HCT116 (cell line): ENCODE results near the gene BLTP3A. TPM values are rescaled to one million over a fixed set of nuclear protein-coding genes. Genes with fewer than 3 reads are reported as not detected.

Source experiments
- ATAC-seq: fragments of 200-7000 bp; cut with Tn5 transposase; 2 replicates; pipeline ENCODE4 v1.9.1; 2020; ENCODE audit warnings: mild to moderate bottlenecking, moderate library complexity
- BruUV-seq: library from RNA; stranded (reverse); fragments of 400-500 nt; replicated peaks from 2 replicates; lab custom pipeline; 2021; lab: Mats Ljungman, UMichigan
- CTCF ChIA-PET: fragments of 300-600 bp; sonication (Branson Sonifier 250); formaldehyde crosslinking; loops from one replicate; lab custom pipeline; 2021; ENCODE audit warnings: antibody characterized with exemption; lab: Charles Lee
- POLR2A ChIA-PET: fragments of 300-600, 350-600 bp; sonication (Branson Sonifier 250); formaldehyde crosslinking; loops from one replicate; lab custom pipeline; 2021; ENCODE audit warnings: antibody characterized with exemption; lab: Charles Lee
- RAD21 ChIA-PET, 2 experiments: fragments of 300-600 bp; sonication (Branson Sonifier 250); formaldehyde crosslinking; loops; one replicate each; lab custom pipeline; 2023; ENCODE audit warnings: low total read pairs in 2 of 2; ENCODE audit not compliant: uncharacterized antibody in 2 of 2, unreplicated experiment in 2 of 2, low non-redundant PET in 1 of 2; lab: Charles Lee
- DNase-seq: peaks from one replicate; pipeline ENCODE4 v3.0.0-alpha.2; 2010; ENCODE audit warnings: low read depth, low spot score
- H2AFZ ChIP-seq: fragments of 200-600 bp; shearing (Covaris generic), sonication (generic); 2 replicates; pipeline ENCODE4 v1.6.1; 2017; ENCODE audit warnings: low read depth, mixed run types, mixed read lengths, antibody characterized with exemption, low read length; ENCODE audit not compliant: poor library complexity, severe bottlenecking
- H3K27ac ChIP-seq: 2 replicates; pipeline ENCODE4 v1.5.1; 2012; ENCODE audit warnings: low read depth, low read length
- H3K27me3 ChIP-seq: fragments of 200-600 bp; sonication (generic); 2 replicates; pipeline ENCODE4 v1.6.1; 2016; ENCODE audit warnings: mixed run types, low read length, mixed read lengths; ENCODE audit not compliant: insufficient read depth
- H3K36me3 ChIP-seq, 2 experiments: fragments of 200-500 bp in 1 of 2; fragments of 200-600 bp in 1 of 2; sonication (Bioruptor generic) in 1 of 2; sonication (generic) in 1 of 2; 2 replicates each; pipeline versions ENCODE4 v1.5.1 to v1.6.1; 2014 to 2016; ENCODE audit warnings: low read length in 2 of 2, inconsistent platforms in 1 of 2, mixed read lengths in 1 of 2, mixed run types in 1 of 2; ENCODE audit not compliant: insufficient read depth in 2 of 2, control insufficient read depth in 1 of 2
- H3K4me1 ChIP-seq, 2 experiments: fragments of 200-600 bp in 1 of 2; sonication (generic) in 1 of 2; 2 replicates each; pipeline versions ENCODE4 v1.5.1 to v1.6.1; 2012 to 2017; ENCODE audit warnings: low read length in 2 of 2, inconsistent platforms in 1 of 2, mild to moderate bottlenecking in 1 of 2, mixed read lengths in 1 of 2, mixed run types in 1 of 2, moderate library complexity in 1 of 2; ENCODE audit not compliant: insufficient read depth in 2 of 2, control insufficient read depth in 1 of 2
- H3K4me2 ChIP-seq: fragments of 200-600 bp; sonication (generic); 2 replicates; pipeline ENCODE4 v1.6.1; 2017; ENCODE audit warnings: mixed run types, low read length, mixed read lengths
- H3K4me3 ChIP-seq, 2 experiments: fragments of 200-600 bp in 1 of 2; sonication (generic) in 1 of 2; replicated peaks in 1 of 2; 2 replicates each; pipeline ENCODE4 v1.5.1; 2011 to 2016; ENCODE audit warnings: low read length in 2 of 2, control low read depth in 1 of 2, low read depth in 1 of 2, mild to moderate bottlenecking in 1 of 2, mixed read lengths in 1 of 2, mixed run types in 1 of 2
- H3K79me2 ChIP-seq: fragments of 200-600 bp; sonication (generic); 2 replicates; pipeline ENCODE4 v1.6.1; 2017; ENCODE audit warnings: mild to moderate bottlenecking, mixed run types, low read length, moderate library complexity, mixed read lengths; ENCODE audit not compliant: insufficient read depth
- H3K9ac ChIP-seq: fragments of 200-600 bp; sonication (generic); 2 replicates; pipeline ENCODE4 v1.6.1; 2016; ENCODE audit warnings: low read length, mixed read lengths
- H3K9me2 ChIP-seq: fragments of 200-600 bp; sonication (generic), shearing (Covaris generic); 2 replicates; pipeline ENCODE4 v1.6.1; 2017; ENCODE audit warnings: mixed run types, mild to moderate bottlenecking, moderate library complexity; ENCODE audit not compliant: insufficient read depth
- H3K9me3 ChIP-seq, 2 experiments: fragments of 200-500 bp in 1 of 2; fragments of 200-600 bp in 1 of 2; sonication (Bioruptor generic) in 1 of 2; sonication (generic) in 1 of 2; 2 replicates each; pipeline ENCODE4 v1.6.1; 2014 to 2017; ENCODE audit warnings: low read length in 2 of 2, mixed read lengths in 2 of 2, inconsistent platforms in 1 of 2, low read depth in 1 of 2, mild to moderate bottlenecking in 1 of 2, mixed run types in 1 of 2, moderate library complexity in 1 of 2; ENCODE audit not compliant: control insufficient read depth in 1 of 2, insufficient read depth in 1 of 2
- H4K20me1 ChIP-seq: fragments of 200-600 bp; sonication (generic), shearing (Covaris generic); 2 replicates; pipeline ENCODE4 v1.6.1; 2017; ENCODE audit warnings: mixed run types, mild to moderate bottlenecking, moderate library complexity; ENCODE audit not compliant: insufficient read depth
- CBX3 ChIP-seq: IDR thresholded peaks from 2 replicates; pipeline ENCODE4 v1.6.1; 2012; ENCODE audit warnings: low read depth
- POLR2A ChIP-seq: IDR thresholded peaks from 2 replicates; pipeline ENCODE4 v1.7.0; 2011; ENCODE audit warnings: borderline replicate concordance; ENCODE audit not compliant: insufficient read depth, insufficient read length; ENCODE audit errors: extremely low read depth
- POLR2AphosphoS5 ChIP-seq: IDR thresholded peaks from 2 replicates; pipeline ENCODE4 v1.6.1; 2011; ENCODE audit warnings: mild to moderate bottlenecking, low read depth, low read length, moderate library complexity
- SRF ChIP-seq: IDR thresholded peaks from 2 replicates; pipeline ENCODE4 v1.6.1; 2012; ENCODE audit warnings: low read depth
- intact Hi-C: fragments of 100-400 bp; cut with micrococcal nuclease; formaldehyde crosslinking; loops from 2 replicates; pipeline ENCODE4 v1.10.0; 2022
- total RNA-seq: library from RNA; stranded (reverse); gene quantifications from one replicate; pipeline ENCODE4 v1.2.1, GENCODE V29; 2021; ENCODE audit not compliant: unreplicated experiment
- TF ChIP-seq, protein P1 (sequence below): IDR thresholded peaks from 2 replicates; pipeline ENCODE4 v1.6.1; 2012; ENCODE audit warnings: low read depth
- TF ChIP-seq, protein P2 (sequence below): IDR thresholded peaks from 2 replicates; pipeline ENCODE4 v1.6.1; 2012
- TF ChIP-seq, protein P3 (sequence below): IDR thresholded peaks from 2 replicates; pipeline ENCODE4 v1.6.1; 2011; ENCODE audit warnings: mild to moderate bottlenecking, low read length, moderate library complexity; ENCODE audit not compliant: insufficient replicate concordance; ENCODE audit errors: extremely low read depth
- TF ChIP-seq, protein P4 (sequence below), 3 experiments: fragments of 200-600 bp in 1 of 3; sonication (generic) in 1 of 3; IDR thresholded peaks in 2 of 3; conservative IDR thresholded peaks in 1 of 3; 2 replicates each; pipeline ENCODE4 v1.5.1; 2012 to 2017; ENCODE audit warnings: low read depth in 2 of 3, low read length in 2 of 3, antibody characterized with exemption in 1 of 3, borderline replicate concordance in 1 of 3, control low read depth in 1 of 3, mild to moderate bottlenecking in 1 of 3, mixed read lengths in 1 of 3, mixed run types in 1 of 3, moderate library complexity in 1 of 3; ENCODE audit not compliant: insufficient read depth in 1 of 3

The BLTP3A gene
- total RNA-seq, 1 experiment from 2014 or later, result 21.5 TPM

DNA sequence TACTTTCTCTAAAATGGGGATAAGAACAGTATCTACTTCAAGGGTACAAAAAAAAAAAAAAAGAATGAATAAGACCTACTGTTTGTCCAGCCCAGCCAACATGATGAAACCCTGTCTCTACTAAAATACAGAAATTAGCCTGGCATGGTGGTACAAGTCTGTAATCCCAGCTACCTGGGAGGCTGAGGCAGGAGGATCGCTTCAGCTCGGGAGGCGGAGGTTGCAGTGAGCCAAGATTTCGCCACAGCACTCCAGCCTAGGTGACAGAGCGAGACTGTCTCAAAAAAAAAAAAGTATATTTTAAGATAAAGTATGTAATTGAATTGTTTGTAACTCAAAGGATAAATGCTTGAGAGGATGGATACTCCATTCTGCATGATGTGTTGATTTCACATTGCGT lies 2.0 kb downstream of the BLTP3A start (continued):
- TF ChIP-seq, protein P1, sequence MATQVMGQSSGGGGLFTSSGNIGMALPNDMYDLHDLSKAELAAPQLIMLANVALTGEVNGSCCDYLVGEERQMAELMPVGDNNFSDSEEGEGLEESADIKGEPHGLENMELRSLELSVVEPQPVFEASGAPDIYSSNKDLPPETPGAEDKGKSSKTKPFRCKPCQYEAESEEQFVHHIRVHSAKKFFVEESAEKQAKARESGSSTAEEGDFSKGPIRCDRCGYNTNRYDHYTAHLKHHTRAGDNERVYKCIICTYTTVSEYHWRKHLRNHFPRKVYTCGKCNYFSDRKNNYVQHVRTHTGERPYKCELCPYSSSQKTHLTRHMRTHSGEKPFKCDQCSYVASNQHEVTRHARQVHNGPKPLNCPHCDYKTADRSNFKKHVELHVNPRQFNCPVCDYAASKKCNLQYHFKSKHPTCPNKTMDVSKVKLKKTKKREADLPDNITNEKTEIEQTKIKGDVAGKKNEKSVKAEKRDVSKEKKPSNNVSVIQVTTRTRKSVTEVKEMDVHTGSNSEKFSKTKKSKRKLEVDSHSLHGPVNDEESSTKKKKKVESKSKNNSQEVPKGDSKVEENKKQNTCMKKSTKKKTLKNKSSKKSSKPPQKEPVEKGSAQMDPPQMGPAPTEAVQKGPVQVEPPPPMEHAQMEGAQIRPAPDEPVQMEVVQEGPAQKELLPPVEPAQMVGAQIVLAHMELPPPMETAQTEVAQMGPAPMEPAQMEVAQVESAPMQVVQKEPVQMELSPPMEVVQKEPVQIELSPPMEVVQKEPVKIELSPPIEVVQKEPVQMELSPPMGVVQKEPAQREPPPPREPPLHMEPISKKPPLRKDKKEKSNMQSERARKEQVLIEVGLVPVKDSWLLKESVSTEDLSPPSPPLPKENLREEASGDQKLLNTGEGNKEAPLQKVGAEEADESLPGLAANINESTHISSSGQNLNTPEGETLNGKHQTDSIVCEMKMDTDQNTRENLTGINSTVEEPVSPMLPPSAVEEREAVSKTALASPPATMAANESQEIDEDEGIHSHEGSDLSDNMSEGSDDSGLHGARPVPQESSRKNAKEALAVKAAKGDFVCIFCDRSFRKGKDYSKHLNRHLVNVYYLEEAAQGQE, result no peak
- TF ChIP-seq POLR2A (no peak), CBX3 (no peak), POLR2AphosphoS5 (no peak)
- TF ChIP-seq, protein P2, sequence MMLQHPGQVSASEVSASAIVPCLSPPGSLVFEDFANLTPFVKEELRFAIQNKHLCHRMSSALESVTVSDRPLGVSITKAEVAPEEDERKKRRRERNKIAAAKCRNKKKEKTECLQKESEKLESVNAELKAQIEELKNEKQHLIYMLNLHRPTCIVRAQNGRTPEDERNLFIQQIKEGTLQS, result no peak
- TF ChIP-seq, protein P3, sequence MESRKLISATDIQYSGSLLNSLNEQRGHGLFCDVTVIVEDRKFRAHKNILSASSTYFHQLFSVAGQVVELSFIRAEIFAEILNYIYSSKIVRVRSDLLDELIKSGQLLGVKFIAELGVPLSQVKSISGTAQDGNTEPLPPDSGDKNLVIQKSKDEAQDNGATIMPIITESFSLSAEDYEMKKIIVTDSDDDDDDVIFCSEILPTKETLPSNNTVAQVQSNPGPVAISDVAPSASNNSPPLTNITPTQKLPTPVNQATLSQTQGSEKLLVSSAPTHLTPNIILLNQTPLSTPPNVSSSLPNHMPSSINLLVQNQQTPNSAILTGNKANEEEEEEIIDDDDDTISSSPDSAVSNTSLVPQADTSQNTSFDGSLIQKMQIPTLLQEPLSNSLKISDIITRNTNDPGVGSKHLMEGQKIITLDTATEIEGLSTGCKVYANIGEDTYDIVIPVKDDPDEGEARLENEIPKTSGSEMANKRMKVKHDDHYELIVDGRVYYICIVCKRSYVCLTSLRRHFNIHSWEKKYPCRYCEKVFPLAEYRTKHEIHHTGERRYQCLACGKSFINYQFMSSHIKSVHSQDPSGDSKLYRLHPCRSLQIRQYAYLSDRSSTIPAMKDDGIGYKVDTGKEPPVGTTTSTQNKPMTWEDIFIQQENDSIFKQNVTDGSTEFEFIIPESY, result no peak

DNA sequence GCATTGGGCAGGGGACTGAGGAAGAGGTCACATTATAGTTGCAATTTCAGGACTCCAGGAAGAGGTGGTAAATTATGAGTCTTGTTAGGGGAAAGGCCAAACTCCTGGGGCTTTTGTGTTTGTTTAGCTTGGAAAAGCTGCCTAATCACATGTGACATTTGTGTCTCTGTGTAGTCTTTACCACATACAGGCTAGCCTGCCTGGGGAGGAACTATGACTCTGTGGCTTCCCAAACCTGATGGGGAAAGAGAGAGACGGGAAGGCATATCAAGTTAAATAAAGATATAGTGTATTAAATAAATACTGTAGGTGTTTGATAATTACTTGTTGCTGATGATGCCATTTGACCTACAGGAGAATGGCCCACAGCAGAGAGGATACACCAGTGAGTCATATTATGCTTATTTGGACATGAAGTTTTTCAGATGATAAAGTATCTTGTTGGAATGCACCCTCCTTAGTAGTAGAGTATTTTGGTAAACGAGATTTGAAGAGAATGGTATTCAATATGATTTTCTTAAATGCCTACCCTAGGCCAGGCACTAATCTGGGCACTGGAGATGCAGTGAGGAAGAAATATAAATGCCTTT lies 4.0 kb downstream of the BLTP3A start:
- BruUV-seq, result no TSS peak
- Histone ChIP-seq H3K9ac (no peak overlapping the region), H3K36me3 (no peaks in the 10 kb centered on the region), H3K27me3 (no peaks in the 10 kb centered on the region), H3K4me3 (no peak overlapping the region), H3K4me1 (peaks cover 5 to 15% of the 10 kb centered on the region in 2 experiments; a peak in 3 of 4 replicates), H3K27ac (no peak overlapping the region), H2AFZ (no peak overlapping the region), H3K9me2 (no peaks in the 10 kb centered on the region), H3K79me2 (peaks cover 79% of the 10 kb centered on the region), H3K9me3 (no peaks in the 10 kb centered on the region), H4K20me1 (no peaks in the 10 kb centered on the region; the same call in 1 of the 2 replicates), H3K4me2 (no peak overlapping the region)
- no peak for ATAC-seq
- CTCF ChIA-PET, result no interaction called here
- TF ChIP-seq CBX3 (no peak), SRF (no peak)
- TF ChIP-seq, protein P4, sequence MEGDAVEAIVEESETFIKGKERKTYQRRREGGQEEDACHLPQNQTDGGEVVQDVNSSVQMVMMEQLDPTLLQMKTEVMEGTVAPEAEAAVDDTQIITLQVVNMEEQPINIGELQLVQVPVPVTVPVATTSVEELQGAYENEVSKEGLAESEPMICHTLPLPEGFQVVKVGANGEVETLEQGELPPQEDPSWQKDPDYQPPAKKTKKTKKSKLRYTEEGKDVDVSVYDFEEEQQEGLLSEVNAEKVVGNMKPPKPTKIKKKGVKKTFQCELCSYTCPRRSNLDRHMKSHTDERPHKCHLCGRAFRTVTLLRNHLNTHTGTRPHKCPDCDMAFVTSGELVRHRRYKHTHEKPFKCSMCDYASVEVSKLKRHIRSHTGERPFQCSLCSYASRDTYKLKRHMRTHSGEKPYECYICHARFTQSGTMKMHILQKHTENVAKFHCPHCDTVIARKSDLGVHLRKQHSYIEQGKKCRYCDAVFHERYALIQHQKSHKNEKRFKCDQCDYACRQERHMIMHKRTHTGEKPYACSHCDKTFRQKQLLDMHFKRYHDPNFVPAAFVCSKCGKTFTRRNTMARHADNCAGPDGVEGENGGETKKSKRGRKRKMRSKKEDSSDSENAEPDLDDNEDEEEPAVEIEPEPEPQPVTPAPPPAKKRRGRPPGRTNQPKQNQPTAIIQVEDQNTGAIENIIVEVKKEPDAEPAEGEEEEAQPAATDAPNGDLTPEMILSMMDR (IDR thresholded peaks at IDR 0.05 in 2 of 3, conservative IDR thresholded peaks at IDR 0.05 in 1 of 3; ENCODE audit: borderline replicate concordance in 1 of 3, insufficient read depth in 1 of 3, low read depth in 2 of 3, low read length in 2 of 3), result no peak
- intact Hi-C loops, result no loop called here
- RAD21 ChIA-PET, result no interaction called here
- POLR2A ChIA-PET, result no interaction called here
- no peak for DNase-seq
